Hepatocyte (in vitro differentiated cells): ENCODE measurements around the gene ESR1. TPM values are rescaled to one million over a fixed set of nuclear protein-coding genes. Genes with fewer than 3 reads are reported as not detected.

Experiments
- DNase-seq: peaks from one replicate; pipeline ENCODE4 v3.0.0-alpha.2; 2016; ENCODE audit warnings: low spot score
- H2AFZ ChIP-seq: fragments of 200-600 bp; sonication (generic); 2 replicates; pipeline ENCODE4 v1.6.0; 2016; ENCODE audit warnings: antibody characterized with exemption, mild to moderate bottlenecking
- H3K27ac ChIP-seq: fragments of 200-600 bp; sonication (generic); 2 replicates; pipeline ENCODE4 v1.5.1; 2016; ENCODE audit warnings: mild to moderate bottlenecking
- H3K27me3 ChIP-seq: fragments of 200-600 bp; sonication (generic); 2 replicates; pipeline ENCODE4 v1.6.1; 2016
- H3K36me3 ChIP-seq: fragments of 200-600 bp; sonication (generic); replicated peaks from 2 replicates; pipeline ENCODE4 v1.5.1; 2016; ENCODE audit warnings: low read depth; ENCODE audit not compliant: insufficient read depth
- H3K4me1 ChIP-seq: fragments of 200-600 bp; sonication (generic); 2 replicates; pipeline ENCODE4 v1.5.1; 2016; ENCODE audit warnings: mild to moderate bottlenecking, moderate library complexity; ENCODE audit not compliant: insufficient read depth
- H3K4me2 ChIP-seq: fragments of 200-600 bp; sonication (generic); 2 replicates; pipeline ENCODE4 v1.6.0; 2016
- H3K4me3 ChIP-seq: fragments of 200-600 bp; sonication (generic); 2 replicates; pipeline ENCODE4 v1.5.1; 2016; ENCODE audit warnings: mild to moderate bottlenecking
- H3K79me2 ChIP-seq: fragments of 200-600 bp; sonication (generic); 2 replicates; pipeline ENCODE4 v1.6.0; 2017; ENCODE audit warnings: mild to moderate bottlenecking
- H3K9me2 ChIP-seq: fragments of 200-600 bp; sonication (generic); replicated peaks from 2 replicates; pipeline ENCODE4 v1.6.0; 2017; ENCODE audit warnings: mild to moderate bottlenecking; ENCODE audit not compliant: insufficient read depth
- H3K9me3 ChIP-seq: fragments of 200-600 bp; sonication (generic); 2 replicates; pipeline ENCODE4 v1.5.1; 2016; ENCODE audit warnings: low read depth, mild to moderate bottlenecking
- H4K20me1 ChIP-seq: fragments of 200-600 bp; sonication (generic); 2 replicates; pipeline ENCODE4 v1.6.0; 2016; ENCODE audit warnings: mild to moderate bottlenecking; ENCODE audit not compliant: insufficient read depth, poor library complexity, severe bottlenecking
- CTCF ChIP-seq: fragments of 200-600 bp; sonication (generic); IDR thresholded peaks from 2 replicates; pipeline ENCODE4 v1.5.1; 2016; ENCODE audit warnings: antibody characterized with exemption, mild to moderate bottlenecking; ENCODE audit not compliant: poor library complexity
- EZH2 ChIP-seq: fragments of 200-600 bp; sonication (generic); IDR thresholded peaks from 2 replicates; pipeline ENCODE4 v1.6.1; 2016; ENCODE audit warnings: antibody characterized with exemption, mild to moderate bottlenecking, borderline replicate concordance
- EZH2phosphoT487 ChIP-seq: fragments of 200-600 bp; sonication (generic); IDR thresholded peaks from one replicate; pipeline ENCODE4 v1.6.1; 2018; ENCODE audit warnings: antibody characterized with exemption, mild to moderate bottlenecking, low read depth, moderate library complexity; ENCODE audit not compliant: unreplicated experiment, severe bottlenecking
- WGBS: methylation state at CpG from one replicate; pipeline ENCODE4 v1.1.6; 2016; ENCODE audit warnings: low lambda C conversion rate; ENCODE audit errors: missing lambda C conversion rate; 5-methylcytosine and 5-hydroxymethylcytosine counted together
- polyA plus RNA-seq: library from polyadenylated mRNA; unstranded; fragments of >200 nt; fragmentation: Nextera tagmentation; extraction: Ambion mirVana; gene quantifications from 2 replicates; pipeline ENCODE4 v1.2.1, GENCODE V29; 2016
- total RNA-seq: library from RNA; depleted of rRNA; stranded (reverse); fragments of >200 nt; gene quantifications from 2 replicates; pipeline ENCODE4 v1.2.3, GENCODE V29; 2014

The ESR1 gene
- total and polyA plus RNA-seq, 2 experiments from 2014 or later, result 0.07 TPM; not detected in 1

GRCh38 chr6:152008779-152009178 lies 201.3 kb downstream of the ESR1 start:
- 87% methylated on average over 4 of the region's 4 CpGs for WGBS
- H3K4me2 ChIP-seq, result no peak overlapping the region
- no peaks in the 10 kb centered on the region for H3K9me2 ChIP-seq
- no peaks in the 10 kb centered on the region for H3K36me3 ChIP-seq
- DNase-seq, result no peak
- H4K20me1 ChIP-seq, result no peaks in the 10 kb centered on the region
- H3K79me2 ChIP-seq, result no peaks in the 10 kb centered on the region
- no peak overlapping the region for H3K4me3 ChIP-seq
- H3K9me3 ChIP-seq, result no peaks in the 10 kb centered on the region
- H2AFZ ChIP-seq, result no peak overlapping the region
- no peaks in the 10 kb centered on the region for H3K4me1 ChIP-seq
- no peak overlapping the region for H3K27ac ChIP-seq
- TF ChIP-seq EZH2phosphoT487, result no peak
- TF ChIP-seq EZH2, result no peak
- no peak for TF ChIP-seq CTCF
- no peaks in the 10 kb centered on the region for H3K27me3 ChIP-seq

GRCh38 chr6:152012227-152012626 lies 204.7 kb downstream of the ESR1 start:
- Histone ChIP-seq H3K36me3 (no peaks in the 10 kb centered on the region), H3K79me2 (no peaks in the 10 kb centered on the region), H3K27ac (no peak overlapping the region), H3K27me3 (no peaks in the 10 kb centered on the region), H3K9me2 (no peaks in the 10 kb centered on the region), H3K4me3 (no peak overlapping the region), H3K4me1 (no peaks in the 10 kb centered on the region), H3K9me3 (no peaks in the 10 kb centered on the region), H4K20me1 (no peaks in the 10 kb centered on the region), H3K4me2 (no peak overlapping the region), H2AFZ (no peak overlapping the region)
- 94% methylated on average over 2 of the region's 2 CpGs for WGBS
- DNase-seq, result no peak
- no peak for TF ChIP-seq EZH2
- no peak for TF ChIP-seq EZH2phosphoT487
- no peak for TF ChIP-seq CTCF

- no peak overlapping the region for H3K27ac ChIP-seq
- H3K4me1 ChIP-seq, result no peaks in the 10 kb centered on the region
- no peaks in the 10 kb centered on the region for H3K27me3 ChIP-seq
- no peaks in the 10 kb centered on the region for H3K36me3 ChIP-seq
- H3K79me2 ChIP-seq, result no peaks in the 10 kb centered on the region
- H2AFZ ChIP-seq, result no peak overlapping the region
- no peak for TF ChIP-seq CTCF
- H3K9me3 ChIP-seq, result no peaks in the 10 kb centered on the region
- H3K4me2 ChIP-seq, result no peak overlapping the region
- H3K9me2 ChIP-seq, result no peaks in the 10 kb centered on the region
- no peaks in the 10 kb centered on the region for H4K20me1 ChIP-seq
- no peak overlapping the region for H3K4me3 ChIP-seq
- no peak for DNase-seq
These were observed 211.4 kb downstream of the ESR1 start for GRCh38 chr6:152018876-152019275.

DNA sequence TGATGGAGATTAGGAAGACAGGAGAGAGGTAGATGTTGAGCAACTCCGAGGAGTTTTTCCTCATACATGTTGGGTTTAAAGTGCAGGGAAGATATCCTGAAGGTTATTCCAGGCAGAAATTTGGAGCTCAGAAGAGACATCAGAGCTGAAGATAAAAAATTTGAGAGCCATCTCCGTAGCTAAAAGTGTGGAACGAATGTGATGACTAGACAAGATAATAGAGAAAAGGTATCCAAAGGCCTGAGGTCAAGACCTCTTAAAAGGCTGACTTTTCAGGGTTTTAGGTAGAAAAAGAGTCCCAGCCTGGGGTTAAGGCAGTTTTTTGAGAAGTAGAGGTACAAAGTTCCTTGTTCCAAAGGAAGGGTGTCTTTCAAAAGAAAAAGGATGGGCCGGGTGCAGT lies 214.8 kb downstream of the ESR1 start:
- WGBS, result 86% methylated on average over 4 of the region's 4 CpGs
- H3K9me2 ChIP-seq, result no peaks in the 10 kb centered on the region
- no peaks in the 10 kb centered on the region for H3K4me1 ChIP-seq
- no peaks in the 10 kb centered on the region for H4K20me1 ChIP-seq
- H3K4me3 ChIP-seq, result no peak overlapping the region
- H3K27me3 ChIP-seq, result no peaks in the 10 kb centered on the region
- TF ChIP-seq EZH2 (no peak), CTCF (no peak), EZH2phosphoT487 (no peak)
- no peaks in the 10 kb centered on the region for H3K9me3 ChIP-seq
- no peak overlapping the region for H3K27ac ChIP-seq
- no peak overlapping the region for H2AFZ ChIP-seq
- H3K4me2 ChIP-seq, result no peak overlapping the region
- no peaks in the 10 kb centered on the region for H3K36me3 ChIP-seq
- DNase-seq, result no peak
- H3K79me2 ChIP-seq, result no peaks in the 10 kb centered on the region
